Panc1 (cell line): ENCODE measurements around the gene TNFRSF21. TPM values are rescaled to one million over a fixed set of nuclear protein-coding genes. Genes with fewer than 3 reads are reported as not detected.

ENCODE experiments used
- ATAC-seq: fragments of 200-7000 bp; cut with Tn5 transposase; 2 replicates; pipeline ENCODE4 v1.9.1; 2020; ENCODE audit warnings: mild to moderate bottlenecking, moderate library complexity
- BruUV-seq: library from RNA; stranded (reverse); fragments of 400-500 nt; replicated peaks from 2 replicates; lab custom pipeline; 2021; lab: Mats Ljungman, UMichigan
- CTCF ChIA-PET: fragments of 300-600 bp; sonication (Branson Sonifier 250); formaldehyde crosslinking; loops from one replicate; lab custom pipeline; 2022; ENCODE audit warnings: antibody characterized with exemption; lab: Charles Lee
- POLR2A ChIA-PET: fragments of 300-600 bp; sonication (Branson Sonifier 250); formaldehyde crosslinking; loops from one replicate; lab custom pipeline; 2022; ENCODE audit warnings: antibody characterized with exemption; lab: Charles Lee
- DNase-seq: peaks from one replicate; pipeline ENCODE4 v3.0.0-alpha.2; 2010; ENCODE audit warnings: low read depth, low spot score
- H3K27ac ChIP-seq: 2 replicates; pipeline ENCODE4 v1.5.1; 2011; ENCODE audit warnings: mild to moderate bottlenecking, low read length, inconsistent platforms
- H3K27me3 ChIP-seq: fragments of 200-500 bp; sonication (Bioruptor generic); 2 replicates; pipeline ENCODE4 v1.6.0; 2014; ENCODE audit warnings: low read length, inconsistent platforms; ENCODE audit not compliant: control insufficient read depth, insufficient read depth
- H3K36me3 ChIP-seq: fragments of 200-500 bp; sonication (Bioruptor generic); 2 replicates; pipeline ENCODE4 v1.5.1; 2014; ENCODE audit warnings: inconsistent platforms, mild to moderate bottlenecking, low read length, moderate library complexity; ENCODE audit not compliant: control insufficient read depth, insufficient read depth
- H3K4me1 ChIP-seq: 2 replicates; pipeline ENCODE4 v1.5.1; 2011; ENCODE audit warnings: inconsistent platforms, mild to moderate bottlenecking, low read length, moderate library complexity; ENCODE audit not compliant: control insufficient read depth, insufficient read depth
- H3K4me3 ChIP-seq, 2 experiments: 2 replicates each; pipeline ENCODE4 v1.5.1; 2011 to 2012; ENCODE audit warnings: low read depth in 2 of 2, low read length in 2 of 2, mild to moderate bottlenecking in 2 of 2, inconsistent platforms in 1 of 2, moderate library complexity in 1 of 2
- H3K9me3 ChIP-seq: fragments of 200-500 bp; sonication (Bioruptor generic); 2 replicates; pipeline ENCODE4 v1.5.1; 2014; ENCODE audit warnings: low read depth, mild to moderate bottlenecking, inconsistent platforms, low read length, moderate library complexity; ENCODE audit not compliant: control insufficient read depth, insufficient read depth
- CTCF ChIP-seq: fragments of 450-650 bp; IDR thresholded peaks from 2 replicates; pipeline ENCODE4 v1.5.1; 2017; ENCODE audit warnings: mild to moderate bottlenecking
- POLR2AphosphoS5 ChIP-seq: IDR thresholded peaks from 2 replicates; pipeline ENCODE4 v1.6.1; 2012; ENCODE audit warnings: mild to moderate bottlenecking, low read depth, low read length, moderate library complexity
- REST ChIP-seq, 2 experiments: IDR thresholded peaks; 2 replicates each; pipeline ENCODE4 v1.6.1; 2011 to 2012; ENCODE audit warnings: low read depth in 2 of 2, control low read depth in 1 of 2, low read length in 1 of 2, mild to moderate bottlenecking in 1 of 2, moderate library complexity in 1 of 2; ENCODE audit not compliant: insufficient read depth in 1 of 2
- SIN3A ChIP-seq: IDR thresholded peaks from 2 replicates; pipeline ENCODE4 v1.6.1; 2012; ENCODE audit warnings: low read depth, mild to moderate bottlenecking, low read length, moderate library complexity, borderline replicate concordance; ENCODE audit not compliant: insufficient read depth
- TCF7L2 ChIP-seq: IDR thresholded peaks from 2 replicates; pipeline ENCODE4 v1.6.1; 2011; ENCODE audit warnings: mild to moderate bottlenecking, low read depth, low read length, inconsistent platforms
- in situ Hi-C: cut with HindIII; loops from 2 replicates; pipeline ENCODE4 v1.10.0; 2016; ENCODE audit warnings: low sequenced_read_pairs, low pct_unique_long_range_greater_than_20kb
- intact Hi-C: fragments of 100-400 bp; cut with micrococcal nuclease; formaldehyde crosslinking; loops from one replicate; pipeline ENCODE4 v1.10.0; 2022; ENCODE audit not compliant: unreplicated experiment
- total RNA-seq: library from RNA; stranded (reverse); gene quantifications from one replicate; pipeline ENCODE4 v1.2.1, GENCODE V29; 2021; ENCODE audit not compliant: unreplicated experiment

TNFRSF21 gene
- total RNA-seq, 1 experiment from 2014 or later: 76.0 TPM

DNA sequence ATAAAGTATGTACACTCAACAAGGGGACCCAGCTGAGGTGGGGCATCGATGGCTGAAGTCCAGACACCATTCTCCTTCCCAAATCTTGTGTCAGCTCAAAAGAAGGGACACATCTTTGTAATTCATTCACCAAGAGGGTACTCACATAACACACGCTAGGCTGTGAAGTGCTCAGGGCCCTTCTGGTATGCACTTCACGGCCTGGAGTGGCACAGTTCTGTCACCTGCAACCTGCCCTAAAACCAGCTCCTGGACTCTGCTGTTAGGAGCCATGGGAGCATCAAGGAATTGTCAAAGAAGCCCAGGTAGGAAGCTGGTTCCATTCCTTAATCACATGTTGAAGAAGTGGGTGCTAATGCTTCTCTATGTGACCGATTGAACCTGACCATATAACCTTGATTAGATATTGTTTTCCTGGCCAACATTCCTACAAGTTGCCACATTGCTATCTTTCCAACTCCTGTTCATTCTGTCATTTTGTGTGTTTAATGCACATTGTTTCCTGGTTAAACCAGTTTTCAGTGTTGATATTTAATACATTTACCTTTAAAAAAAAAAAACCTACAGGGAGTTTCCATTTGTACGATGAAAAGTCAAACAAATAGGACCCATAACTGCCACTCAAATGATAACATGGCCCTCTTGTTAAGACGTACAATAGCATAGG lies 127.3 kb downstream of the TNFRSF21 start:
- intact Hi-C loops: no loop called here

GRCh38 chr6:47181681-47182080 lies 128.0 kb downstream of the TNFRSF21 start:
- H3K36me3 ChIP-seq: no peaks in the 10 kb centered on the region
- ATAC-seq: no peak
- no peak overlapping the region for H3K4me3 ChIP-seq
- no peaks in the 10 kb centered on the region for H3K9me3 ChIP-seq
- in situ Hi-C loops (no loop called here), intact Hi-C loops (no loop called here)
- BruUV-seq: no TSS peak
- CTCF ChIA-PET: no interaction called here
- H3K27me3 ChIP-seq: no peaks in the 10 kb centered on the region
- H3K4me1 ChIP-seq: no peaks in the 10 kb centered on the region
- no peak overlapping the region for H3K27ac ChIP-seq
- DNase-seq: no peak
- POLR2A ChIA-PET: no interaction called here
- no peak for TF ChIP-seq TCF7L2
- TF ChIP-seq CTCF: no peak
- TF ChIP-seq REST (IDR thresholded peaks at IDR 0.05; ENCODE audit: insufficient read depth in 1 of 2, low read depth in 2 of 2, low read length in 1 of 2): no peak
- TF ChIP-seq POLR2AphosphoS5: no peak
- no peak for TF ChIP-seq SIN3A

More for the DNA sequence above, 127.3 kb downstream of the TNFRSF21 start:
- Histone ChIP-seq H3K36me3 (no peaks in the 10 kb centered on the region), H3K9me3 (no peaks in the 10 kb centered on the region), H3K27ac (no peak overlapping the region), H3K27me3 (no peaks in the 10 kb centered on the region), H3K4me1 (no peaks in the 10 kb centered on the region), H3K4me3 (no peak overlapping the region)
- no peak for TF ChIP-seq POLR2AphosphoS5
- no peak for TF ChIP-seq CTCF
- no peak for TF ChIP-seq TCF7L2
- no peak for TF ChIP-seq REST (IDR thresholded peaks at IDR 0.05; ENCODE audit: insufficient read depth in 1 of 2, low read depth in 2 of 2, low read length in 1 of 2)
- no peak for TF ChIP-seq SIN3A
- in situ Hi-C loops: no loop called here
- no peak for ATAC-seq
- no TSS peak for BruUV-seq
- DNase-seq: no peak
- CTCF ChIA-PET: no interaction called here
- POLR2A ChIA-PET: no interaction called here
